ENCODE results near the gene CDH12.

The CDH12 gene

GRCh38 chr5:22314548-22314947 is 538.6 kb downstream of the CDH12 start:
- H3K4ac ChIP-seq (ENCODE audit: low read depth, low read length) = no peak overlapping the region
- H2BK12ac ChIP-seq (ENCODE audit: low read length) = no peak overlapping the region
- no peak overlapping the region for H3K27ac ChIP-seq (ENCODE audit: low read depth, low read length)
- H3K18ac ChIP-seq (ENCODE audit: low read length) = no peak overlapping the region
- no peaks in the 10 kb centered on the region for H3K4me1 ChIP-seq (ENCODE audit: control insufficient read depth in 1 of 2, insufficient read depth in 2 of 2, low read length in 2 of 2)
- no peak overlapping the region for H2AFZ ChIP-seq (ENCODE audit: insufficient read depth, low read length, poor library complexity)
- H3K79me2 ChIP-seq (ENCODE audit: control insufficient read depth, insufficient read depth, low read length, poor library complexity) = no peaks in the 10 kb centered on the region
- H3K4me2 ChIP-seq (ENCODE audit: low read length) = no peak overlapping the region
- no peak overlapping the region for H4K8ac ChIP-seq (ENCODE audit: low read depth, low read length)
- H4K91ac ChIP-seq (ENCODE audit: low read depth, low read length) = no peak overlapping the region
- no peaks in the 10 kb centered on the region for H3K9me3 ChIP-seq (ENCODE audit: insufficient read depth, low read depth, low read length)
- no peak overlapping the region for H3K14ac ChIP-seq (ENCODE audit: low read length)
- H4K12ac ChIP-seq (ENCODE audit: low read depth, low read length) = no peak overlapping the region
- no peak for DNase-seq
- no CpG with 5 or more reads among the region's 6 CpGs for WGBS (ENCODE audit: extremely low coverage, insufficient coverage, insufficient read length)
- no peak overlapping the region for H2AK5ac ChIP-seq (ENCODE audit: low read length)
- H3K4me3 ChIP-seq (ENCODE audit: low read depth, low read length) = no peak overlapping the region
- H3K9ac ChIP-seq (ENCODE audit: low read length) = no peak overlapping the region
- no peak overlapping the region for H2BK120ac ChIP-seq (ENCODE audit: insufficient read depth, low read length, poor library complexity)
- H3K36me3 ChIP-seq (ENCODE audit: control insufficient read depth in 1 of 2, insufficient read depth in 2 of 2, low read length in 2 of 2) = no peaks in the 10 kb centered on the region
- H3K27me3 ChIP-seq (ENCODE audit: insufficient read depth, low read length) = no peaks in the 10 kb centered on the region
- no peak overlapping the region for H2BK5ac ChIP-seq (ENCODE audit: low read depth, low read length, poor library complexity)
- no peak overlapping the region for H3K23ac ChIP-seq (ENCODE audit: low read length)
- H3K79me1 ChIP-seq (ENCODE audit: low read length) = no peaks in the 10 kb centered on the region

GRCh38 chr5:22306011-22306410 is 547.1 kb downstream of the CDH12 start:
- no peak overlapping the region for H2AK5ac ChIP-seq (ENCODE audit: low read length)
- no peak overlapping the region for H2BK12ac ChIP-seq (ENCODE audit: low read length)
- H4K91ac ChIP-seq (ENCODE audit: low read depth, low read length) = no peak overlapping the region
- no peak overlapping the region for H3K4me3 ChIP-seq (ENCODE audit: low read depth, low read length)
- no peak overlapping the region for H3K27ac ChIP-seq (ENCODE audit: low read depth, low read length)
- H3K36me3 ChIP-seq (ENCODE audit: control insufficient read depth in 1 of 2, insufficient read depth in 2 of 2, low read length in 2 of 2) = no peaks in the 10 kb centered on the region
- H2AFZ ChIP-seq (ENCODE audit: insufficient read depth, low read length, poor library complexity) = no peak overlapping the region
- H3K23ac ChIP-seq (ENCODE audit: low read length) = no peak overlapping the region
- no peak overlapping the region for H3K18ac ChIP-seq (ENCODE audit: low read length)
- no peak overlapping the region for H3K14ac ChIP-seq (ENCODE audit: low read length)
- H3K79me1 ChIP-seq (ENCODE audit: low read length) = no peaks in the 10 kb centered on the region
- H3K27me3 ChIP-seq (ENCODE audit: insufficient read depth, low read length) = no peaks in the 10 kb centered on the region
- H2BK5ac ChIP-seq (ENCODE audit: low read depth, low read length, poor library complexity) = no peak overlapping the region
- no peak overlapping the region for H2BK120ac ChIP-seq (ENCODE audit: insufficient read depth, low read length, poor library complexity)
- H3K4ac ChIP-seq (ENCODE audit: low read depth, low read length) = no peak overlapping the region
- no peak overlapping the region for H4K12ac ChIP-seq (ENCODE audit: low read depth, low read length)
- H3K79me2 ChIP-seq (ENCODE audit: control insufficient read depth, insufficient read depth, low read length, poor library complexity) = no peaks in the 10 kb centered on the region
- H3K4me2 ChIP-seq (ENCODE audit: low read length) = no peak overlapping the region
- H3K9me3 ChIP-seq (ENCODE audit: insufficient read depth, low read depth, low read length) = no peaks in the 10 kb centered on the region
- no CpG with 5 or more reads among the region's 2 CpGs for WGBS (ENCODE audit: extremely low coverage, insufficient coverage, insufficient read length)
- H3K9ac ChIP-seq (ENCODE audit: low read length) = no peak overlapping the region
- H4K8ac ChIP-seq (ENCODE audit: low read depth, low read length) = no peak overlapping the region
- DNase-seq = no peak
- no peaks in the 10 kb centered on the region for H3K4me1 ChIP-seq (ENCODE audit: control insufficient read depth in 1 of 2, insufficient read depth in 2 of 2, low read length in 2 of 2)

GRCh38 chr5:22295832-22296231 is 557.3 kb downstream of the CDH12 start:
- Histone ChIP-seq H4K12ac (ENCODE audit: low read depth, low read length) (no peak overlapping the region), H3K27ac (ENCODE audit: low read depth, low read length) (no peak overlapping the region), H2AFZ (ENCODE audit: insufficient read depth, low read length, poor library complexity) (no peak overlapping the region), H3K9ac (ENCODE audit: low read length) (no peak overlapping the region), H3K4ac (ENCODE audit: low read depth, low read length) (no peak overlapping the region), H3K79me1 (ENCODE audit: low read length) (no peaks in the 10 kb centered on the region), H2BK120ac (ENCODE audit: insufficient read depth, low read length, poor library complexity) (no peak overlapping the region), H3K23ac (ENCODE audit: low read length) (no peak overlapping the region), H3K27me3 (ENCODE audit: insufficient read depth, low read length) (no peaks in the 10 kb centered on the region), H3K14ac (ENCODE audit: low read length) (no peak overlapping the region), H3K4me2 (ENCODE audit: low read length) (no peak overlapping the region), H2AK5ac (ENCODE audit: low read length) (no peak overlapping the region), H3K9me3 (ENCODE audit: insufficient read depth, low read depth, low read length) (peaks cover 2% of the 10 kb centered on the region), H3K4me3 (ENCODE audit: low read depth, low read length) (no peak overlapping the region), H3K36me3 (ENCODE audit: control insufficient read depth in 1 of 2, insufficient read depth in 2 of 2, low read length in 2 of 2) (no peaks in the 10 kb centered on the region), H4K8ac (ENCODE audit: low read depth, low read length) (no peak overlapping the region), H3K4me1 (ENCODE audit: control insufficient read depth in 1 of 2, insufficient read depth in 2 of 2, low read length in 2 of 2) (no peaks in the 10 kb centered on the region), H3K79me2 (ENCODE audit: control insufficient read depth, insufficient read depth, low read length, poor library complexity) (no peaks in the 10 kb centered on the region), H4K91ac (ENCODE audit: low read depth, low read length) (no peak overlapping the region), H3K18ac (ENCODE audit: low read length) (no peak overlapping the region), H2BK12ac (ENCODE audit: low read length) (no peak overlapping the region), H2BK5ac (ENCODE audit: low read depth, low read length, poor library complexity) (no peak overlapping the region)
- DNase-seq = no peak
- WGBS (ENCODE audit: extremely low coverage, insufficient coverage, insufficient read length) = no CpG with 5 or more reads among the region's 1 CpG

- Histone ChIP-seq H2BK12ac (ENCODE audit: low read length) (no peak overlapping the region), H3K9ac (ENCODE audit: low read length) (no peak overlapping the region), H2AFZ (ENCODE audit: insufficient read depth, low read length, poor library complexity) (no peak overlapping the region), H2BK5ac (ENCODE audit: low read depth, low read length, poor library complexity) (no peak overlapping the region), H3K27ac (ENCODE audit: low read depth, low read length) (no peak overlapping the region), H3K23ac (ENCODE audit: low read length) (no peak overlapping the region), H3K27me3 (ENCODE audit: insufficient read depth, low read length) (no peaks in the 10 kb centered on the region), H3K79me1 (ENCODE audit: low read length) (no peaks in the 10 kb centered on the region), H2AK5ac (ENCODE audit: low read length) (no peak overlapping the region), H4K91ac (ENCODE audit: low read depth, low read length) (no peak overlapping the region), H4K8ac (ENCODE audit: low read depth, low read length) (no peak overlapping the region), H3K36me3 (ENCODE audit: control insufficient read depth in 1 of 2, insufficient read depth in 2 of 2, low read length in 2 of 2) (no peaks in the 10 kb centered on the region), H2BK120ac (ENCODE audit: insufficient read depth, low read length, poor library complexity) (no peak overlapping the region), H3K79me2 (ENCODE audit: control insufficient read depth, insufficient read depth, low read length, poor library complexity) (no peaks in the 10 kb centered on the region), H3K14ac (ENCODE audit: low read length) (no peak overlapping the region), H3K4me3 (ENCODE audit: low read depth, low read length) (no peak overlapping the region), H4K12ac (ENCODE audit: low read depth, low read length) (no peak overlapping the region), H3K4me1 (ENCODE audit: control insufficient read depth in 1 of 2, insufficient read depth in 2 of 2, low read length in 2 of 2) (no peaks in the 10 kb centered on the region), H3K4me2 (ENCODE audit: low read length) (no peak overlapping the region), H3K9me3 (ENCODE audit: insufficient read depth, low read depth, low read length) (peaks cover 5% of the 10 kb centered on the region), H3K18ac (ENCODE audit: low read length) (no peak overlapping the region), H3K4ac (ENCODE audit: low read depth, low read length) (no peak overlapping the region)
- WGBS (ENCODE audit: extremely low coverage, insufficient coverage, insufficient read length) = no CpG with 5 or more reads among the region's 3 CpGs
- no peak for DNase-seq
Observed at GRCh38 chr5:22293147-22293546, 560.0 kb downstream of the CDH12 start.

All from trophoblast cell (in vitro differentiated cells and primary cell).